Measurements from ENCODE around the gene KCNQ2. TPM values are rescaled to one million over a fixed set of nuclear protein-coding genes. Genes with fewer than 3 reads are reported as not detected.
"Not testable (repeated sequence)": the region's sequence is repeated elsewhere in the genome, so short reads cannot be mapped to it uniquely, and the experiment has no call there.

The KCNQ2 gene
- total RNA-seq, 4 donors from 2014 or later = not detected

DNA sequence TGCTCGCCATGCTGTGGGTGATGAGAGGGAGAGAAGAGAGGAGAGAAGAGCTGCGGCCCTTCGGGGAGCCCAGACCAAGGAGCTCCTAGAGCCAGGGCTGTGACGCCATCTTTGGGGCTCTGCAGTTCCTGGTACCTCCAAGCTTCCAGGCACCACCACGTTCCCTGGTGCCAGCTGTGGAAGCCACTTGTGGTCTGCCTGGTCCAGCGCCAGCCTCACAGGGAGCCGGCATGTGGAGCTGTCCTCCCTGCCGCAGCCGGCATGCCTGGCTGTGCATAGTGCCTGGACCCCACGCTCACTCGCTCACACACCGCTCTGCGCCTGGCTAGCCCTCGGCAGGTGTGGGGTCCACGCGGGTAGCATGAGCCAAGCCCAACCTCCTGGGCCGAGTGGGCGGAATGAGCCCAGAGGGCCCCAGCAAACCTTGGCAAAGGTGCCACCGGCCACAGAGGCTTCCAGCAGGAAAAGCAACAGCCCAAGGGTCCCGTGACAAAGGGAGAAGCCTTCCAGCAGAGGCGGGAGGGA is 92.0 kb downstream of the KCNQ2 start:
- no peaks in the 10 kb centered on the region for H3K9me3 ChIP-seq
- no peaks in the 10 kb centered on the region for H3K36me3 ChIP-seq
- no peaks in the 10 kb centered on the region for H3K4me1 ChIP-seq
- H3K27ac ChIP-seq = no peak overlapping the region
- intact Hi-C loops (cut with DNase I) = no loop called here
- TF ChIP-seq POLR2A (IDR thresholded peaks at IDR 0.05) = no peak
- TF ChIP-seq, protein P1, sequence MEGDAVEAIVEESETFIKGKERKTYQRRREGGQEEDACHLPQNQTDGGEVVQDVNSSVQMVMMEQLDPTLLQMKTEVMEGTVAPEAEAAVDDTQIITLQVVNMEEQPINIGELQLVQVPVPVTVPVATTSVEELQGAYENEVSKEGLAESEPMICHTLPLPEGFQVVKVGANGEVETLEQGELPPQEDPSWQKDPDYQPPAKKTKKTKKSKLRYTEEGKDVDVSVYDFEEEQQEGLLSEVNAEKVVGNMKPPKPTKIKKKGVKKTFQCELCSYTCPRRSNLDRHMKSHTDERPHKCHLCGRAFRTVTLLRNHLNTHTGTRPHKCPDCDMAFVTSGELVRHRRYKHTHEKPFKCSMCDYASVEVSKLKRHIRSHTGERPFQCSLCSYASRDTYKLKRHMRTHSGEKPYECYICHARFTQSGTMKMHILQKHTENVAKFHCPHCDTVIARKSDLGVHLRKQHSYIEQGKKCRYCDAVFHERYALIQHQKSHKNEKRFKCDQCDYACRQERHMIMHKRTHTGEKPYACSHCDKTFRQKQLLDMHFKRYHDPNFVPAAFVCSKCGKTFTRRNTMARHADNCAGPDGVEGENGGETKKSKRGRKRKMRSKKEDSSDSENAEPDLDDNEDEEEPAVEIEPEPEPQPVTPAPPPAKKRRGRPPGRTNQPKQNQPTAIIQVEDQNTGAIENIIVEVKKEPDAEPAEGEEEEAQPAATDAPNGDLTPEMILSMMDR (IDR thresholded peaks at IDR 0.05) = no peak
- 67 to 86% methylated on average over 1 to 4 of the region's 21 CpGs for WGBS, 2 donors
- H3K27me3 ChIP-seq = peaks cover 0 to 93% (median 4%) of the 10 kb centered on the region in 4 donors
- no peak overlapping the region for H3K4me3 ChIP-seq
- DNase-seq = no peak

DNA sequence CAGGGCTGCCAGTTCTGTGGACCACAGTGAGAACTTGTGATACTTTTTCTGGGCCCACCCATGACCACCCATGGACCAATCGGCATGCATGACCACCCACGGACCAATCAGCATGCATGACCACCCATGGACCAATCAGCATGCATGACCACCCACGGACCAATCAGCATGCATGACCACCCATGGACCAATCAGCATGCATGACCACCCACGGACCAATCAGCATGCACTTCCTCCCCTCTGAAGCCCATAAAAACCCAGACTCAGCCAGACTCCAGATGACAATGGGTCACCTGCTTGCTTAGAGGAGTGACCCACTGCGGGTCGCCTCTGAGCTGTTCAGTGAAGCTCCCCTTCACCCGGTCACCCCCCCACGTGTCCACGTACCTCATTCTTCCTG is 92.6 kb downstream of the KCNQ2 start:
- intact Hi-C loops (cut with DNase I); DNase-seq: not testable (repeated sequence)
- WGBS, 2 donors = 77 to 85% methylated on average over 4 to 8 of the region's 9 CpGs

DNA sequence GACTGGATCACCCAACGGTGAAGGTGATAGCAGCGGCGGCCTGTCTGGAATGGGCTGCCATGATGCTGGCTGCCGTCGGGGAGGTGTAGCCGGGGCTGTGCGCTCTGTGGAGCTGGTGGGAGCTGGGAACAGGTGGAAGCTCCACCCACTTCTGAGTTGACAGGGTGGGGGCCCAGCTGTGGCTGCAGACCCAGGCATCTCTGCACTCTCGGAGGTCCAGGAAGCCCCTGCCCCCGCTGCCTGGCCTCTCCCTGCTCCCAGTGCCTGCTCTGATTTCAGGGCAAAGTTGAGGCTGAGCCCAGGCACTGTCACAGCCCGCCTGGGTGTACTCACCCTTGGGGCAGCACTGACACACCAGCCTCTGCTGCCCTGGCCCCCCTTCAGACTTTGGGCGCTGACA is 93.2 kb downstream of the KCNQ2 start:
- DNase-seq = no peak
- Histone ChIP-seq H3K27ac (no peak overlapping the region), H3K36me3 (no peaks in the 10 kb centered on the region), H3K4me3 (no peak overlapping the region), H3K4me1 (no peaks in the 10 kb centered on the region), H3K27me3 (peaks cover 0 to 100% (median 4%) of the 10 kb centered on the region in 4 donors), H3K9me3 (no peaks in the 10 kb centered on the region)
- intact Hi-C loops (cut with DNase I) = no loop called here
- TF ChIP-seq, protein P1 (IDR thresholded peaks at IDR 0.05) = no peak
- TF ChIP-seq POLR2A (IDR thresholded peaks at IDR 0.05) = no peak
- 63% methylated on average over 6 of the region's 11 CpGs; no CpG with 5 or more reads in 1 of the 2 donors for WGBS, 2 donors

More for the DNA sequence above, 92.6 kb downstream of the KCNQ2 start:
- H3K9me3 ChIP-seq, H3K4me1 ChIP-seq, H3K4me3 ChIP-seq, H3K36me3 ChIP-seq, H3K27ac ChIP-seq: not testable (repeated sequence)
- peaks cover 0 to 98% (median 4%) of the 10 kb centered on the region in 4 donors for H3K27me3 ChIP-seq

DNA sequence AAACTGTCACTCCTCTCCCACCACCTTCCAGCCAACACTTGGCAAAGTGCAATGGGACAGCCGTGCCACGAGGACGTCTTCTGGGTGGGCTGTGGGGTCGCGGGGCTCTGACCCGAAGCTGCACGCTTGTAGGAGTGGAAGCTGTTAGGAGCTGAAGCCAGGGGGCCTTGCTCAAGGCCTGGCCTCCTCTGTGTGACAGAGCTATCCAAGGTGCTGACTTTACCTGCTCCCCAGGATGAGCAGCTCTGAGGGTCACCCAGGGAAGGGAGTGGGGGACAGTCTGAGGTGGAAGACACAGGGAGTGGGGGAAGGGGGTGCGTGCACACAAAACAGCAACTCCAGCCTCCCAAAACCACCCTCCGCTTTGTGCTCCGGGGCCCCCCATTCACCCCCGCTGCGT is 93.8 kb downstream of the KCNQ2 start:
- 49 to 64% methylated on average over 10 to 11 of the region's 12 CpGs for WGBS, 2 donors
- no peak for DNase-seq
- intact Hi-C loops (cut with DNase I) = no loop called here
- Histone ChIP-seq H3K27ac (no peak overlapping the region), H3K4me1 (no peaks in the 10 kb centered on the region), H3K4me3 (no peak overlapping the region), H3K27me3 (peaks cover 0 to 100% (median 4%) of the 10 kb centered on the region in 4 donors), H3K9me3 (no peaks in the 10 kb centered on the region), H3K36me3 (no peaks in the 10 kb centered on the region)
- TF ChIP-seq, protein P1 (IDR thresholded peaks at IDR 0.05) = no peak
- no peak for TF ChIP-seq POLR2A (IDR thresholded peaks at IDR 0.05)

DNA sequence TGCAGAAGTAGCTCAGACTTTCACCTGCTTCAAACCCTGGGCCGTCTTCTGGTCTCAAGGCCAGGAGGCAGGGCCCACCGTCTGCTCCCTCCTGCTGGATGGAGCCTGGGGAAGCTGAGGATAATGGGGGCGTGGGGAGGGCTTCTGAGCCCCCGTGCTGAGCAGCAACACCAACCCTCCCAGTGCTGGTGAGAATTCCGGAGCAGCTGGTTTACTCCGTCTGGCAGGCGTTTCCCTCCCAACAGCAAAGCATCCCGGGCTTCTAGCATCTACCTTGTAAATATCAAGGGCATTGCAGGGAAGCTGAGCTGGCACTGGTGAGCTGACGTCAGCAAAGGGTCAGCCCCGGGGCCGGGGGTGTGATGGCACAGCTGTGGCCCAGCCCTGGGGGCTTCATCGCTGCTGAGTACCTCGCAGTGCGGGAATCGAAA is 94.5 kb downstream of the KCNQ2 start:
- Histone ChIP-seq H3K27ac (no peak overlapping the region), H3K4me3 (no peak overlapping the region), H3K4me1 (no peaks in the 10 kb centered on the region), H3K9me3 (no peaks in the 10 kb centered on the region), H3K27me3 (peaks cover 0 to 100% (median 4%) of the 10 kb centered on the region in 4 donors), H3K36me3 (no peaks in the 10 kb centered on the region)
- WGBS, 2 donors = 41 to 66% methylated on average over 6 to 8 of the region's 15 CpGs
- TF ChIP-seq POLR2A (IDR thresholded peaks at IDR 0.05) = no peak
- TF ChIP-seq, protein P1 (IDR thresholded peaks at IDR 0.05) = no peak
- DNase-seq = no peak
- intact Hi-C loops (cut with DNase I) = no loop called here
